HepG2 (cell line): Measurements from ENCODE around the gene SHISA6. TPM values are rescaled to one million over a fixed set of nuclear protein-coding genes. Genes with fewer than 3 reads are reported as not detected.

Source experiments
- ATAC-seq: fragments of 200-7000 bp; cut with Tn5 transposase; 3 replicates; pipeline ENCODE4 v1.9.1; 2020; ENCODE audit warnings: mild to moderate bottlenecking, moderate library complexity
- BruUV-seq: library from RNA; stranded (reverse); fragments of 400-500 nt; replicated peaks from 2 replicates; lab custom pipeline; 2021; lab: Mats Ljungman, UMichigan
- CTCF ChIA-PET: fragments of 300-600 bp; formaldehyde crosslinking; extraction: SDS; loops from one replicate; lab custom pipeline; 2021; ENCODE audit warnings: low total read pairs, inconsistent platforms, low intra/inter-chr PET ratio; lab: Yijun Ruan, JAX
- POLR2A ChIA-PET: fragments of 350-600 bp; sonication (Branson Sonifier 250); formaldehyde crosslinking; loops from one replicate; lab custom pipeline; 2020; ENCODE audit warnings: antibody characterized with exemption, inconsistent platforms; lab: Yijun Ruan, JAX
- DNase-seq: peaks from one replicate; pipeline ENCODE4 v3.0.0-alpha.2; 2015; ENCODE audit warnings: low spot score
- FAIRE-seq: peaks from 3 replicates; lab custom pipeline; 2011; peaks lifted over from hg19 to GRCh38; lab: Jason Lieb, UNC
- H2AFZ ChIP-seq: one replicate; pipeline ENCODE4 v1.6.1; 2011; ENCODE audit warnings: low read length, inconsistent platforms
- H3K27ac ChIP-seq: fragments of 300-600 bp; 3 replicates; pipeline ENCODE4 v1.8.0; 2011; ENCODE audit warnings: mixed run types, mild to moderate bottlenecking, mixed read lengths, low read length, inconsistent platforms; ENCODE audit not compliant: insufficient read depth; ENCODE audit errors: extremely low read length
- H3K27me3 ChIP-seq, 2 experiments: fragments of 200-600 bp in 1 of 2; 2 replicates in 1 of 2; 3 replicates in 1 of 2; pipeline versions ENCODE4 v1.6.0 to v1.8.0; 2011; ENCODE audit warnings: low read length in 2 of 2, mild to moderate bottlenecking in 2 of 2, moderate library complexity in 2 of 2, inconsistent platforms in 1 of 2; ENCODE audit not compliant: insufficient read depth in 2 of 2, control insufficient read depth in 1 of 2
- H3K36me3 ChIP-seq, 2 experiments: fragments of 200-600 bp in 1 of 2; replicated peaks in 1 of 2; 2 replicates in 1 of 2; 3 replicates in 1 of 2; pipeline versions ENCODE4 v1.5.1 to v1.8.0; 2011; ENCODE audit warnings: low read length in 2 of 2, inconsistent platforms in 1 of 2; ENCODE audit not compliant: insufficient read depth in 2 of 2, control insufficient read depth in 1 of 2
- H3K4me1 ChIP-seq: 2 replicates; pipeline ENCODE4 v1.5.1; 2012; ENCODE audit warnings: low read length, inconsistent platforms; ENCODE audit not compliant: insufficient read depth
- H3K4me2 ChIP-seq: 2 replicates; pipeline ENCODE4 v1.6.0; 2011; ENCODE audit warnings: low read depth, low read length, inconsistent platforms
- H3K4me3 ChIP-seq, 3 experiments: fragments of 200-600 bp in 1 of 3; sonication (generic), shearing (Covaris generic) in 1 of 3; replicated peaks in 1 of 3; 2 replicates each; pipeline ENCODE4 v1.5.1; 2011 to 2016; ENCODE audit warnings: low read length in 3 of 3, inconsistent platforms in 2 of 3, low read depth in 2 of 3, mild to moderate bottlenecking in 2 of 3, control low read depth in 1 of 3, mixed read lengths in 1 of 3; ENCODE audit not compliant: insufficient read depth in 1 of 3
- H3K79me2 ChIP-seq: one replicate; pipeline ENCODE4 v1.6.1; 2011; ENCODE audit warnings: low read length, inconsistent platforms; ENCODE audit not compliant: insufficient read depth
- H3K9ac ChIP-seq: 2 replicates; pipeline ENCODE4 v1.6.0; 2011; ENCODE audit warnings: mild to moderate bottlenecking, low read depth, low read length, inconsistent platforms; ENCODE audit not compliant: insufficient read depth
- H3K9me3 ChIP-seq: 2 replicates; pipeline ENCODE4 v1.5.1; 2012; ENCODE audit warnings: mild to moderate bottlenecking, low read length
- H4K20me1 ChIP-seq: 2 replicates; pipeline ENCODE4 v1.6.0; 2011; ENCODE audit warnings: inconsistent platforms, mild to moderate bottlenecking, low read length, moderate library complexity; ENCODE audit not compliant: insufficient read depth
- AKNA ChIP-seq: sonication (generic); formaldehyde crosslinking; IDR thresholded peaks from 2 replicates; pipeline ENCODE4 v1.4.0; 2020; ENCODE audit warnings: missing genetic modification reagents, borderline replicate concordance
- ARID3A ChIP-seq: IDR thresholded peaks from 2 replicates; pipeline ENCODE4 v1.6.1; 2012; ENCODE audit warnings: low read depth, low read length, improper control_type of control experiment
- BCLAF1 ChIP-seq: fragments of 450-650 bp; IDR thresholded peaks from 2 replicates; pipeline ENCODE4 v1.6.1; 2017; ENCODE audit warnings: mild to moderate bottlenecking
- BRF2 ChIP-seq: sonication (generic); formaldehyde crosslinking; IDR thresholded peaks from 2 replicates; pipeline ENCODE4 v1.8.1; 2022; ENCODE audit warnings: mild to moderate bottlenecking, missing genetic modification reagents
- DR1 ChIP-seq: sonication (generic); formaldehyde crosslinking; IDR thresholded peaks from 2 replicates; pipeline ENCODE4 v1.8.0; 2021; ENCODE audit warnings: mild to moderate bottlenecking, missing genetic modification reagents, inconsistent platforms
- FOXJ3 ChIP-seq: sonication (generic); formaldehyde crosslinking; IDR thresholded peaks from 2 replicates; pipeline ENCODE4 v1.4.0; 2020; ENCODE audit warnings: missing genetic modification reagents, mild to moderate bottlenecking, borderline replicate concordance
- MBD4 ChIP-seq: IDR thresholded peaks from 2 replicates; pipeline ENCODE4 v1.6.1; 2012; ENCODE audit warnings: low read length, inconsistent platforms, borderline replicate concordance
- PBX2 ChIP-seq: IDR thresholded peaks from 2 replicates; pipeline ENCODE4 v1.6.1; 2016; ENCODE audit warnings: control low read depth
- ZNF354B ChIP-seq: sonication (generic); formaldehyde crosslinking; IDR thresholded peaks from 2 replicates; pipeline ENCODE4 v1.8.0; 2022; ENCODE audit warnings: mild to moderate bottlenecking, missing genetic modification reagents
- ZNF576 ChIP-seq: sonication (generic); formaldehyde crosslinking; IDR thresholded peaks from 2 replicates; pipeline ENCODE4 v1.4.0; 2020; ENCODE audit warnings: mild to moderate bottlenecking, missing genetic modification reagents
- ZNF674 ChIP-seq: sonication (generic); formaldehyde crosslinking; IDR thresholded peaks from 2 replicates; pipeline ENCODE4 v1.5.0; 2020; ENCODE audit warnings: low read depth, mild to moderate bottlenecking, missing genetic modification reagents
- ZNF83 ChIP-seq: sonication (generic); formaldehyde crosslinking; IDR thresholded peaks from 2 replicates; pipeline ENCODE4 v1.4.0; 2020; ENCODE audit warnings: missing genetic modification reagents, mild to moderate bottlenecking, borderline replicate concordance
- WGBS: methylation state at CpG from one replicate; pipeline ENCODE4 v1.1.6; 2017; ENCODE audit warnings: low lambda C conversion rate; 5-methylcytosine and 5-hydroxymethylcytosine counted together
- in situ Hi-C: cut with HindIII; loops from 2 replicates; pipeline ENCODE4 v1.10.0; 2017; ENCODE audit warnings: low pct_unique_long_range_greater_than_20kb; ENCODE audit not compliant: extremely low pct_ligation_motif_present
- intact Hi-C: fragments of 100-400 bp; cut with micrococcal nuclease; formaldehyde crosslinking; loops from one replicate; pipeline ENCODE4 v1.10.0; 2022; ENCODE audit not compliant: unreplicated experiment
- polyA plus RNA-seq, 8 experiments: library from polyadenylated mRNA; depleted of rRNA in 3 of 8; stranded (reverse) in 7 of 8; unstranded in 1 of 8; fragments of >200 nt; fragmentation: Illumina TruSeq in 4 of 8; extraction: Trizol in 4 of 8; gene quantifications; 2 replicates each; pipeline versions ENCODE4 v1.2.1 to v1.2.3, GENCODE V29; 2011 to 2016; ENCODE audit warnings: low read depth in 4 of 8, missing spikeins in 1 of 8, mixed read lengths in 1 of 8; ENCODE audit not compliant: insufficient read depth in 1 of 8
- total RNA-seq, 5 experiments: library from RNA; depleted of rRNA; stranded (reverse); fragments of >200 nt; fragmentation: Illumina TruSeq; extraction: Trizol; gene quantifications; 2 replicates each; pipeline ENCODE4 v1.2.3, GENCODE V29; 2016; ENCODE audit warnings: low read depth in 1 of 5

Gene SHISA6
- total and polyA plus RNA-seq, 2 of the 13 experiments (the other 11 are each of a cell fraction or from before 2014, with no cell fraction given): not detected

GRCh38 chr17:11269210-11269609 is 28.2 kb downstream of the SHISA6 start:
- no peaks in the 10 kb centered on the region for H3K79me2 ChIP-seq
- H4K20me1 ChIP-seq: no peaks in the 10 kb centered on the region
- intact Hi-C loops: no loop called here
- ChIA-PET CTCF (no interaction called here), POLR2A (no interaction called here)
- no TSS peak for BruUV-seq
- H3K4me3 ChIP-seq: no peak overlapping the region
- H3K27me3 ChIP-seq: peaks cover 0 to 3% of the 10 kb centered on the region in 2 experiments; a peak in 1 of 5 replicates
- in situ Hi-C loops: no loop called here
- ATAC-seq: no peak
- no peak overlapping the region for H3K9ac ChIP-seq
- H3K9me3 ChIP-seq: peaks cover 10% of the 10 kb centered on the region
- no peaks in the 10 kb centered on the region for H3K36me3 ChIP-seq
- no peak overlapping the region for H2AFZ ChIP-seq
- no peak for FAIRE-seq
- H3K4me2 ChIP-seq: no peak overlapping the region
- no peaks in the 10 kb centered on the region for H3K4me1 ChIP-seq
- DNase-seq: no peak
- 7% methylated on average over 3 of the region's 7 CpGs for WGBS
- H3K27ac ChIP-seq: no peak overlapping the region
- TF ChIP-seq ZNF83 (CRISPR knock-in tag) (no peak), AKNA (CRISPR knock-in tag) (no peak), ZNF354B (CRISPR knock-in tag) (no peak), MBD4 (no peak), PBX2 (CRISPR knock-in tag) (no peak), BRF2 (CRISPR knock-in tag) (no peak), FOXJ3 (no peak), ZNF674 (CRISPR knock-in tag) (no peak), BCLAF1 (no peak), DR1 (CRISPR knock-in tag) (no peak), ZNF576 (CRISPR knock-in tag) (no peak), ARID3A (no peak)
